ENCODE measurements around the gene ADAMTSL1.
"Not testable (repeated sequence)": the region's sequence is repeated elsewhere in the genome, so short reads cannot be mapped to it uniquely, and the experiment has no call there.

ADAMTSL1 gene

DNA sequence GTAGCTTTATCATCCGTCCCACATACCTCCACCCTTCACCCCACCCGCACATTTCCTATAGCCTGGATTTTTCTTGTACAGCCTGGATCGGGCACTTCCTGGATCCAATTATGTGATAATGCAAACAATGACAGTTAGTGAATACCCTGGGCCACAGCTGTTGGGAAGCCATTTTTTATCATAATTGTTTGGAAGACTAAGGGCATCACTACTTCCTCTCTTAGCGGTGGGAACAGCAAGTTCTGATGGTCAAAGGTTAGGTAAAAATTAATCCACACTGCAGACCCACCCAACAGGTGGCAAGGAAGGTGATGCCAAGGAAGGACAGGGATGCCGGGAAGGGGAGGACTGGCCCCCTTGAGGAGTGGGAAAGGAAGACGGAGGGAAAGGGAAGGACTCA lies 375.3 kb downstream of the ADAMTSL1 start:
- DNase-seq (ENCODE audit: low read depth in 1 of 2, low spot score in 1 of 2): no peak

DNA sequence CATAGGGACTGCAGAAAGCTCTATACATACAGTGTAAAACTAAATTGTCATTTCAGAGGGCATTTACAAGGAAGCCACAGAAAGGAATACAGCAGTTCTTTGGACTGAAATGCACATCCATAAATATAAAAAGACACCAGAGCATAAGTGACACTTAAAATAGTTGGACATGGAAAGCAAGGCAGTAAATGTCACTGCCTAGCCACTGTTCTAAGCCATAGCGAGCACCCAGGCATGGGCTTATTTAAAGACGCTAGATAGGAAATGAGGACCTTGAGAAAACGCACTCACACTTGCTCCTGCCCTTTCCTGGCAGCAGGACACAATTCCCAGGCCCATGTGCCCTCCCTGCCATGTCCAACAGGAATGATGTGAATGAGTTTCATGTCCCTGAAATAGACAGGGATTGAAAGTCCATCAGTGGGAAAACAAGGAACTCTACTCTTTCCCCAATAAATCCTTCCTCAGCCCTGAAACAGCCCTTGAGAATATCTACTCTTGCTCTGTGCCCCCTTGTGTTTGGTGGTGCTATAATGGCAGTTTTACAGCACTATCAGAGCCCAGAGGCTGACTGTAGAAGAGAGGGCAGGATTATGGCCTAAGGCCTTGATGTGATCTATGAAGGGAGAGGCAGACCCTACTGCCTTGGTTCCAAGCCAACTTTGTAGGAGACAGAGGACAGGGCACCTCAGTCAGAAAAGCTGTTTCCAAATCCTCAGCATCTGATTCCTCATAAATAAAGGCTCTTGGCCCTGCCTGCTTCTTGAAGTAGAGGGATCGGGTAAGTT lies 376.1 kb downstream of the ADAMTSL1 start:
- DNase-seq (ENCODE audit: low read depth in 1 of 2, low spot score in 1 of 2): no peak

DNA sequence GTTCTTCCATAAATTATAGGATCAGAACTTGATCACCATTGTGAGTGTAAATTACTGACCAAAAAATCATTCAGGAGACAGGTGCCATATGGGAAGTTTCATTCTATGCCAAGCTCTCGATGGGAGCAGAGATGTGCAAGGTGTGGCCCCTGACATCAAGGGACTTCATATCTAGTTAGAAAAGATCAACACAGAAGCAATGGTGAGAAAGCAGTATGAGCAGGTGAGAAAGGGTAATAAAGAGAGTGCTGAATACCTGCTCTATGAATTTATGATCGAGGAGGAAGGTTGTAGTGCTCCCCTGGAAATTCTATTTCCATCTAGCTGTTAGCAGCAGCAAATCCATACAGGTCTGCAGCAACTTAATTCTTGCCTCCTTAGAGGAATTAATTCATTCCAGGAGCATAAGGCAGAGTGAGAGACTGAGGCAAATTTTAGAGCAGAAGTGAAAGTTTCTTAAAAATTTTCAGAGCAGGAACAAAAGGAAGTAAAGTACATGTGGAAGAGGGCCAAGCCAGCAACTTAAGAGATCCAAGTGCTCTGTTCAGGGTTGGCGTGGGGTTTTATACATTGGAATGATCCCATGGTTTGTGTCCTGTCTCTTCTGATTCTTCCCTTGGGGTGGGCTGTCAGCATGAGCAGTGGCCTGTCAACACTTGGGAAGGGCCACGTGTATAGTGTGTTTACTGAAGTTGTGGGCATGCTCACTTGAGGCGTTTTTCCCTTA lies 377.3 kb downstream of the ADAMTSL1 start:
- DNase-seq (ENCODE audit: low read depth in 1 of 2, low spot score in 1 of 2): no peak

DNA sequence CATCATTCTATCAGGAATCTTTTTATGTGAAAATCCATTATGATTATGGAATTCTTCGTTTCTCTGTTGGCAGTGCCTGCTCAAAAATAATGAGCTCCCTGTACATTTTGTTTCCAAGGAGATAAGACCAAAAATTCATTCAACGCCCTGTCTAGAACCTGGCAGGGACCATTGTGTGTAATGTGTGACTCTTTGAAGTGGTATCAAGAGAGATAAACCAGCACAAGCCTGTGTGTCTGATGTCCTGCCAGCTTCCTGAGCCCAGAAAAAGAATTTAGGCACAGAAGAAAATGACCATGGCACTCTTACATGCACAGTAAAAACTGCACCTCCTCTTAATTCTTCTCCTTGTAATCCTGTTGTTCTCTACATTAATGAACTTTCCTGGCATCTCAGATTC lies 381.7 kb downstream of the ADAMTSL1 start:
- DNase-seq (ENCODE audit: low read depth in 1 of 2, low spot score in 1 of 2): no peak

DNA sequence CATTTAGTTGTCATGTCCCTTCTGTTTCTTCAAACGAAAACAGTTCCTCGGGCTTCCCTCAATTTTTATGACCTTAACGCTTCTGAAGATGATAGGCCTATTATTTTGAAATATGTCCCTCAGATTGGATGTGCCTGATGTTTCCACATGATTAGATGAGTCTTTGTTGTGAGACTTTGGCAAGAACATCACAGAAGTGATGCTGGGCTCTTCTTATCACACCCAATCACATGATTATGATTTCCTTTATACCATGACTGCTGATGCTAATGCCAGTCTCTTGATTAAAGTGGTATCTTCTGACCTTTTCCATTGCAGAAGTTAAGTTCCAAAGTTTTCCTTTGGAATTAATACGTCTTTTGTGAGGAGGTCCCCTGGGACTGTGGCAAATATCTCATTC lies 383.4 kb downstream of the ADAMTSL1 start:
- no peak for DNase-seq (ENCODE audit: low read depth in 1 of 2, low spot score in 1 of 2)

DNA sequence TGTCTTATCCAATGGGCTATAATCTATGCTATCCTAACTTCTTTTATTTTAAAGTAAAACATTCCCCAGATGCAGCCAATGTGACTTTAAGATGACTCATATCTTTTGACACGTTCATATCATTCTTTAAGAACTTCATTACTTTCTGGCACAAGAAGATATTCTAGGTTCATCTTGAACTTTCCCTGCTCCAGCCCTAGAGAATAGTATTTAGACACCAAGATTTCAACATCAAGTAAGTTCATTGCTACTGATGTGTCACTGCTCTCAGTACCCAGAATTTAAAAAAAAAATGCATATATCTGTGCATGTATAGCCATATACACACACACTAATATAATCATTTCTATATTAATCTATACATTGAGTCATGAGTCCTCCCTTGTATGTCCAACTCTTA lies 383.8 kb downstream of the ADAMTSL1 start:
- no peak for DNase-seq (ENCODE audit: low read depth in 1 of 2, low spot score in 1 of 2)

DNA sequence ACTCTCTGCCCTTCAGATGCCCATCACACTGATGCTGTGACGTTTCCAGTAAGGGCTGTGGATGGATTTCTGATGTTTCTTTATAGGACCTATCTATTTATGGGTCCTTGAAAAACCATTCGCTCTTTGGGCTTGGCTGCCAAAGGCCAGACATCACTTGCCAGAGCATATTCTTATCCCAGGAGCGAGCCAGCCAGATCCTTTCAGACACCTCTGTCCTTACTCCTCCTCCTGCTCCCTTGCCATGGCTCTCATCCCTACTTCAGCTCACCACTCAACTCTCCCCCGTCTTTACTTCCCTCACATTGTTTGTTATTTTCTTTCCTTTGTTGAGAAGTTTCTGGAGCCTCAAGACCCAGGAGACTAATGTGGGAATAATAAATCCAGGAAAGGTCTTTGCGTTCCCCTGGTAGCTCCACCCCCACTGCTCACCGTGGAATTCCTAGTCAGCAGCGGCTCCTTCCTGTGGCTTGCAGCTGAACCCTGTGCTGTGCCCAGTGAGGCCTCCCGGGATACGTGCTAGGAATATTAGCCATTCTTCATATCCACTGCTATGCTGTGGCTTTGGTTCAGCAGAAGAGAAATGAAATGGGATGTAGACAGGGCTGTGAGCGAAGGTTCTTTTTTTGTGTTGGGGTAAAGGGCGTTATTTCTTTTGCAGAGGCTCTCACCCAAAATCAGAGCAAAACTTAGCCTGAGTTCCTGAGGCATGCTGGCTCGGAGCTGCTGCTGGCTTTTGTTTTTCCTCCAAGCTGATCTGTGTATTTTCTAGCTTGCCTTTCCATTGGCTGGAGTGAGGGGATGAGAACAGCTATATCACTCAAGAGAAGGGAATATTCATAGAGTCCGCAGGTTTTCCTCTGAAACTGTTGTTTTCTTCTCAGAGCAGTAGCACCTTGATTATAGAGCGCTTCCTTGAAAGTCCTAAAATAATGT lies 387.9 kb downstream of the ADAMTSL1 start:
- DNase-seq (ENCODE audit: low read depth in 1 of 2, low spot score in 1 of 2): no peak

DNA sequence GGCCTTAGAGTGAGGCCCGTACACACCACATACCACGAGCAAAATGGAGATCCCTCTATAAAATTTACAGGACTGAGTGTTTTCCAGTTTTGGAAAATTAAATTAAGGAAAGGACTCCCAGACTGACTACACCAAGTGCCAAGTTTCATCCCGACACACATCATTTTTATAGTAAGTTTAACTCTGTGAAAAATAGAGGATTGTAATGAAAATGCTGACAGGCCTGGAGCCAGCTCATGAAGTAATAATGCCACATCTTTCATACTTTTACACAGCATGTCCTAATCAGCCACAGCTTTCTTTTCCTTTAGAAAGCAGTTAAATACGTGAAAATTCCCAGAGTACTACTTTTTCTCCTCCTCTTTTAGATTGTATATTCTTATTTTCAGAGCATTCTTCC lies 389.8 kb downstream of the ADAMTSL1 start:
- no peak for DNase-seq (ENCODE audit: low read depth in 1 of 2, low spot score in 1 of 2)

DNA sequence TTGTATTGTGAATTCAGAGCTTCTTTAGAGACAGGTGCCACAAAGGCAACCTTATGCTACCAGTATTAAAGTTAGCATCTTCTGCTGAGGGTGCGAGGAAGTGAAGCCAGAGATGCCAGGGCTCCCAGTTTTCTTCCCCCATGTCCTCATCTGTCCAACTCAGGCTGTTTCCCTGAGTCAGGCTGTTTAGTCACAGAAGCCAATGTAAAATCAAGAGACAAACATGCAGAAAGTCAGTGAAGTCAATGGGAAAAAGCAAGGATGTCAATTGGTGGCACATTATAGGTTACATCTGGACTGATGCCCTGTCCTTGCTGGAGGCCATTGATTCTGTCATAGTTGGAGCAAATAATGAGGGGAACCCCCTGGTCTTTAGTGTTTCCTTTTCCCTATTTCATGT lies 390.6 kb downstream of the ADAMTSL1 start:
- DNase-seq (ENCODE audit: low read depth in 1 of 2, low spot score in 1 of 2): no peak

DNA sequence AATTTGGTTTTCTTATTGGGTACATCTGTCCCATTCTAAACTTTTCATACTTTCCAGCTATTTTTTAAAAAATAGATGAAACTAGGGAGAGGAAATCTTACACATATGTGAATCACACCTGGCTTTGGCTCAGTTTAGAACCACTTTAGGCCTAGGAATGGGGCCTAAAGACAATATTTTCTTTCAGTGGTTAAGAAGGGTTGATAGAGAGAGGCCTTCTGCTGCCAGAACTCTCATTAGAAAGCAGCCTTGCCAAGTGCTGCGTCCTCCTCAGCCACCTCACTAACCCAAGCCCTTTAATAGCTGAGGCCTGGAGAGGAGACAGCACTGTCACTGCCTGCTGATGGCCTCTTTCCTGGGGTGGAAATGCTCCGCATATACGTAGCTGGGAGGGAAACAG lies 391.6 kb downstream of the ADAMTSL1 start:
- no peak for DNase-seq (ENCODE audit: low read depth in 1 of 2, low spot score in 1 of 2)

DNA sequence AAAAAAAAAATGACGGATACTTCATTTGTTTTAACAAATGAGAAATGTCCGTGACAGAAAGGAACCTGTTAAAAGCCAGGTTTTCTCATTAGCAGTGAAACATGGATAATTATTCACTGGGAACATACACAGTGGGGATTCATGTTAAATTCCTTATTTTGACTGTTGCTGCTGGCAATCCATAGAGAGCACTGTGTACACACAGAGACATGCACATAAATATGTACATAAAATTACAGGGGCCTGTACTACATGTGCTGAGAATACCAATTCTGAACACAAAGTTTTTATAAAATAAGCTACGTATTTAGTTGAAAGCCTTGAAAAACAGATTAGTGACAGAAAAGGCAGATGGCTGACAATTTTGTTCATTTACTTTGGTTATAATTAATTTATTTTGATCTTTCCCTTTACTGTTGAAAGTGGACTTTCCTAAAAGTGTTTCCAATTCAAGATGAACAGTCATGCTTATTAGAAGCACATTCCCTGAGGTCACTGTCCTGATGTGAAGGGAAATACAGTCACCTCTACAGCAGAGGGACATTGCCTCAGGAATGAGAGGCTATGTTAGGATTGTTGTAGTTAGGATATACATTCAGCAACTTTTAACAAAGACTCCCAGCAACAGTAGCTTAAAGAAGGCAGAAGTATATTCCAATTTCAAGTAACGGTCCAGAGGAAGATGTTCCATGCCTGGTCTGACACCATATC lies 392.3 kb downstream of the ADAMTSL1 start:
- DNase-seq (ENCODE audit: low read depth in 1 of 2, low spot score in 1 of 2): no peak

DNA sequence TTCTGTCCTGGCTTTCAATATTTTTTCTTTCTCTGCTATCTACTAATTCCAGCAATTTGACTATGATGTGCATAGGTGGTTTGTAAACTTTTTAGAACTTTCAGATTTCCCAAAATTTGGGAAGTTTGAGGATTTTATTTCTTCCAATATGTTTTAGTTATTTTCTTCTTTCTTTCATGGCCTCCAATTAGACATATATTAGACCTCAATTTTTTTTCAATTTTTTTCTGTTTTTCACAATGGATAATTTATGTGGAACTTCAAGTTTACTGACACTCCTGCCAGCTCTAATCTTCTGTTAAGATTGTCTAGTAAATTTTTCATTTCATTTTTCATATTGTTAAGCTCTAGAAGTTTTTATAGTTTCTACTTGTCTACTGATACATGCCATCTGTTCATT lies 395.8 kb downstream of the ADAMTSL1 start:
- DNase-seq (ENCODE audit: low read depth in 1 of 2, low spot score in 1 of 2): no peak

DNA sequence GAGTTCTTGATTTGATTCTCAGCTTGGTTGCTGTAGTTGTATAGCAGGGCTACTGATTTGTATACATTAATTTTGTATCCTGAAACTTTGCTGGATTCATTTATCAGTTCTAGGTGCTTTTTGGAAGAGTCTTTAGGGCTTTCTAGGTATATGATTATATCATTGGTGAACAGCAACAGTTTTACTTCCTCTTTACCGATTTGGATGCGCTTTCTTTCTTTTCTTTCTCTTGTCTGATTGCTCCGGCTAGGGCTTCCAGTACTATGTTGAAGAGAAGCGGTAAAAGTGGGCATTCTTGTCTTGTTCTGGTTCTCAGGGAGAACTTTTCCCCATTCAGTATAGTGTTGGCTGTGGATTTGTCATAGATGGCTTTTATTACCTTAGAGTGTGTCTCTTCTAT lies 400.1 kb downstream of the ADAMTSL1 start:
- no peak for DNase-seq (ENCODE audit: low read depth in 1 of 2, low spot score in 1 of 2)

DNA sequence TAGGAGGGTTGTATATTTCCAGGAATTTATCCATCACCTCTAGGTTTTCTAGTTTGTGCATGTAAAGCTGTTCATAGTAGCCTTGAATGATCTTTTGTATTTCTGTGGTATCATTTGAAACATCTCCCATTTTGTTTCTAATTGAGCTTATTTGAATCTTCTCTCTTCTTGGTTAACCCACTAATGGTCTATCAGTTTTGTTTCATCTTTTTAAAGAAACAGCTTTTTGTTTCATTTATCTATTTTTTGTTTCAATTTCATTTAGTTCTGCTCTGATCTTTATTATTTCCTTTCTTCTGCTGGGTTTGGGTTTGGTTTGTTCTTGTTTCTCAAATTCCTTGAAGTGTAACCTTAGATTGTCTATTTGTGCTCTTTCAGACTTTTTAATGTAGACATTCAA lies 401.0 kb downstream of the ADAMTSL1 start:
- not testable (repeated sequence) for DNase-seq (ENCODE audit: low read depth in 1 of 2, low spot score in 1 of 2)

DNA sequence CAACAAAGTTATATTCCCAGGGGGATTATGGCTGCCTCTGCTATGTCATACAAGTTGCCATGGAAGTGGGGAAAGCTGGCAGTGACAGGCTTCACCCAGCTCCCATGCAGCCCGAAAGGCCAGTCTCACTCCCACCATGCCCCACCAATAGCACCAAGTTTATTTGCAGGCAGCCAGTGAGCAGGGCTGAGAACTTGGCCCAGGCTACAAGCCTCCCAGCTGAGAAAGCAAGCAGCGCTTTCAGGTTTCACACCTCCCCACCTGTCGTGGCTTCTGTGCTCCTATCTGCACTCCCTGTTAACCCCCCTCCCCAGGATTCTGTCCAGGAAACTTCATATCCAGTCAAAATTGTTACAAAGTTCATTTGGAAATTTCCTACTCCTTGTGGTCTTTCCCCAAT lies 404.0 kb downstream of the ADAMTSL1 start:
- DNase-seq (ENCODE audit: low read depth in 1 of 2, low spot score in 1 of 2): no peak

DNA sequence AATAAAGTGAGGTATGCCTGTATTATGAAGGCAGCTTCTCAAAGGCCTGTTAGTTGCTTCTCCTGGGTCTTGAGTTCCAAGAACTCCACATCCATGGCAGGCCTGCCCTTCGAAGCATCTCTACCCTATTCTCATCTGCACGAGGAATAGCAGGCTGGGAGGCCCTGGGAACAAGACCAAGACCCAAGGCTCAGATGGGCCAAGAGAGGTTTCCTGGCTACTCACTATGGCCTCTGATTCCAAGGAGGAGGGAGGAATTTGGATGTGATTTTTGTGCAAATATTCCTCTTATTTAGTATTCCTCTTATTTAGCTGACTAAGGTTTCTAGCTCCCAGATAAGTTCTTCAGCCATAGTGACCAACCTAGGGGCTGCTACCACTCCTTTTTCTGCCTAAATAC lies 407.8 kb downstream of the ADAMTSL1 start:
- DNase-seq (ENCODE audit: low read depth in 1 of 2, low spot score in 1 of 2): no peak

DNA sequence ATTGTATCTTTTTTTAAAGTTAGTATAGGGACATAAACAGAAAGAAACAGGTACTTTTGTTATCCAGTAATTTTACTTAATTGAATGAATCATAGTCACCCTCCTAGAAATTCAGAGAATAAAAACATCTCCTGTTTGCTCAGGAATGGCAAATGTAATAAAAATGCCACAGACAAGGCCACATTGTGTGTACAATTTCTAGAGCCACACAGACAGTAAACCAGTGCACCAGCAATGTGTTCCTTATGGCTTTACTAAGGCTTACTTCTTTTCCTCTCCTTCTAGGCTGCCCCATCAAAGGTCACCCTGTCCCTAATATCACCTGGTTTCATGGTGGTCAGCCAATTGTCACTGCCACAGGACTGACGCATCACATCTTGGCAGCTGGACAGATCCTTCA lies 413.6 kb downstream of the ADAMTSL1 start:
- no peak for DNase-seq (ENCODE audit: low read depth in 1 of 2, low spot score in 1 of 2)

DNA sequence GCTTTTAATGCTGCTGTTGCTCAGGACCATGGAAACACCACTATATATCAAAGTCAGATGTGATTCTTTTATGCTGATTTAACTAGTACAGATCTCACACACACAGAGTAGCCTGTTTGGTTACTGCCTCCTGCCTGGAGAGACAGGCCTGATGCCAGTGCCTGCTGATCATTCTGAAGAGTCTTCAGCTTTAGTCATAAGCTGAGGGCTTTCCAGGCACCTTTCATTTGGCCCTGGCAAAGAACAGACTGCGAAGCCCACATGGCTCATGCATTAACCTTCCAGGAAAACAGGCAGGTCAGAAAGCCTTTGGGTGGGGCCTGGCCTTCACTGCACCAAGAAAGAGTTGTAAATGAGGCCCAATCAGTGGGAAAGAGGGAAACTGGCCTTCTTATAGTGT lies 414.3 kb downstream of the ADAMTSL1 start:
- DNase-seq (ENCODE audit: low read depth in 1 of 2, low spot score in 1 of 2): no peak

DNA sequence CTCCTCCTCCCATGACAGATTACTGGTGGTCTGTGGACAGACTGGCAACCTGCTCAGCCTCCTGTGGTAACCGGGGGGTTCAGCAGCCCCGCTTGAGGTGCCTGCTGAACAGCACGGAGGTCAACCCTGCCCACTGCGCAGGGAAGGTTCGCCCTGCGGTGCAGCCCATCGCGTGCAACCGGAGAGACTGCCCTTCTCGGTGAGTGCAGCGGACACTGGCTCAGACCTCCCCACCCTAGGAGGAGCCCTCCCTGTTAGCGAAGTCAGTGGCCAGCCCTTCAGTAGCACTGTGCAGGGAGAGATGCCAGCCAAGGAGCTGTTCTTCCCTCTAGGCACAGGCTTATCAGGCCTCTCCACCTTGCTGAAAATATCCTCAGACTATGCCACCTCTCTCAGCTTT lies 415.6 kb downstream of the ADAMTSL1 start:
- no peak for DNase-seq (ENCODE audit: low read depth in 1 of 2, low spot score in 1 of 2)

DNA sequence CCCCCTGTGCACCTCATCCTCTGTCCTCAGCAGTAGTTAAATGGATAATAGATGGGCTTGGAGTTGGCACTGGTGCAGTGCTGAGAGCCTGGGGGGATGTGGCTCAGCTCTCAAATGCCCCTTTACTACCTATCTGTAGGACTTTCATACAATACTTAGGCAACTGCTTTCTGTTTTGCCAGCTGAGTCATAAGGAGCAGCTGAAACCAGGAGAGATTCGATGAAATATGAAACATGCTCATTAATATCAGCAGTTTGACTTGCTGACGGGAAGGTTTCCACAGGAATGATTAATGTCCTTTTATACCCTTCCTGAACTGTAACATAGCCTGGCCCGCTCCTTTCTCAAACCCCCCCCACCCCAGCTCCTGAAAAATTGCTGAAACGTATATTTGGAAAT lies 416.4 kb downstream of the ADAMTSL1 start:
- DNase-seq (ENCODE audit: low read depth in 1 of 2, low spot score in 1 of 2): no peak
